Measurements from ENCODE around the gene RAP1GAP2. TPM values are rescaled to one million over a fixed set of nuclear protein-coding genes. Genes with fewer than 3 reads are reported as not detected.

RAP1GAP2 gene
- total RNA-seq, 1 donor from 2014 or later: 10.4 TPM

DNA sequence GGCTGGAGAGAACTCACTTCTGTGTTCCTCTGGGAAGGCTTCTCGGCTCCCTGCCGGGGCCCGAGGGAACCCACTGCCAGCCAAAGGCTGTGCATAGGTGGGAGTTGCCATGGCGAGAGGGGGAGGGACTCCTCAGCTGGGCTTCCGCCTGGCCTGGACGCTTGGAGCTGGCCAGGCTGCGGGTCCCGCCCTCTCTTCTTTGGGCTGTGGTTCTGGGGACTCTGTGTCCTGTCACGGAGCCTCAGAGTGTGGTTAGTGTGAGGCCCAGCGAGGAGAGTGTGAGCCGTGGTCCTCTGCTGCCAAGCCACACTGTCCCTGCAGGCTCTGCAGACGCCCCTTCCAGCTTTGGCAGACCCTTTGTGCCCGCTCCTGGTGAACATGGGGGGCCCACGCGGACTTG is 144.1 kb downstream of the RAP1GAP2 start:
- DNase-seq (ENCODE audit: low spot score): no peak

DNA sequence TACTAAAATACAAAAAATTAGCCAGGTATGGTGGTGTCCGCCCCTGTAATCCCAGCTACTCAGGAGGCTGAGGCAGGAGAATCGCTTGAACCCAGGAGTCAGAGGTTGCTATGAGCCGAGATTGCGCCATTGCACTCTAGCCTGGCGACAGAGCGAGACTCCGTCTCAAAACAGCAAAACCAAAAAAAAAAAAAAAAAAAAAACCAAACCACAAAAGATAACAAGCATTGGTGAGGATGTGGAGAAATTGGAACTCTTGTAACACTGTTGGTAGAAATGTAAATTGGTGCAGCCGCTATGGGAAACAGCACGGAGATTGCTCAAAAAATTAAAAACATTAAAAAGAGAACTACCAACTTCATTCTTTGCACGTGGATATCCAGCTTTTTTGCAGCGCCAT is 147.7 kb downstream of the RAP1GAP2 start:
- DNase-seq (ENCODE audit: low spot score): no peak

GRCh38 chr17:2945299-2945698 is 149.1 kb downstream of the RAP1GAP2 start:
- no peak for DNase-seq (ENCODE audit: low spot score)

- DNase-seq (ENCODE audit: low spot score): no peak
These were observed 149.9 kb downstream of the RAP1GAP2 start for GRCh38 chr17:2946144-2946543.

DNA sequence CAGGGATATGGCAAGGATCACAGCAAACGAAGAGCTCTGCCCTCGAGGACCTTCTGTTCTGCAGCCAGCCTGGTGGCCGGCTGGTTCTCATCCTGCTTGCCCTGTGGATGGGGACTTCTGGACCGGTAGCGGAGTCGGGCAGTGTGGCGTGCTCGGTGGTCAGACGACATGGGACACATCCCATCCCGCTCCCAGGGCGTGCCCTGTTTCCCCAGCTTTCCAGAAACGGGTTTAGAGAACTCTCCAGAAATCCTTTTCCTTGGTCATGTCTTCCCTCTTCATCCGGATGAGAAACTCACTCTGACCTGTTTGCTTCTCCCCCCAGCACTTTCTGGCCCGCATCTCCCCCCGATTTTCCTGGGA is 151.3 kb downstream of the RAP1GAP2 start:
- DNase-seq (ENCODE audit: low spot score): peak; percentile 73

GRCh38 chr17:2947996-2948550 is 151.8 kb downstream of the RAP1GAP2 start:
- DNase-seq (ENCODE audit: low spot score): peak; percentile 43

DNA sequence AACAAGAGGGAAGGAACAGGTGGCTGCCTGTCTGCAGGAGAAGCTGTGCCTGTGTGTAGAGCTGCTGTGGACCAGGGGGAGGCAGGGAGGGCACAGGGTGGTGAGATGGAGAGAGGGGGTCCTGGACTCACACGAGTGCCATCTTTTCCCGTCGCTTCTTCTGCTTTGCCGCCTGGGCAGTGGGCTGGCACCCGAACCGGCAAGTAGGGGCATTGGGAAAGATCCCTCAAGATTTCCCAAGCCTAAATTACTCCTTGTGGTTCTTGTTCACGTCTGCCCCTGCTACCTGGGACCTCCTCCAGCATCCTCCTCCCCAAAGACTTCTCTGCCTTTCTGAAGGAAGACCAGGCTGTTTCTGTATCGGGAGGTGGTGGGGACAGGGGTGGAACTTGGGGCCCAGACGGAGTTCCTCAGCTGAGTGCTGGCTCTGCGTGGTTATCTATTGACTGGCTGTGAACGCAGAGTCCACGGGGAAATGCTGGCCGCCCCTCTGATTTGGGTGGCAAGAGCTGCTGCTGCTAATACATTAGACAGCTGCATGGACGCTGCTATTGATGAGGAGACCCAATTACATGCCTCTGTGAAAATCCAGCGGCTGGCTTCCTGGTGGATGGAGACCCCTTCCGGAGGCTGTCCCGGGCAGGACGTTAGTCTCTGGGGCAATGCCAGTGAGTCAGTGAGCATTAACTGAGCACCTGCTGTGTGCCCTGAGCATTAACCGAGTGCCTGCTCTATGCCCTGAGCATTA is 152.7 kb downstream of the RAP1GAP2 start:
- peak; percentile 73 for DNase-seq (ENCODE audit: low spot score)

DNA sequence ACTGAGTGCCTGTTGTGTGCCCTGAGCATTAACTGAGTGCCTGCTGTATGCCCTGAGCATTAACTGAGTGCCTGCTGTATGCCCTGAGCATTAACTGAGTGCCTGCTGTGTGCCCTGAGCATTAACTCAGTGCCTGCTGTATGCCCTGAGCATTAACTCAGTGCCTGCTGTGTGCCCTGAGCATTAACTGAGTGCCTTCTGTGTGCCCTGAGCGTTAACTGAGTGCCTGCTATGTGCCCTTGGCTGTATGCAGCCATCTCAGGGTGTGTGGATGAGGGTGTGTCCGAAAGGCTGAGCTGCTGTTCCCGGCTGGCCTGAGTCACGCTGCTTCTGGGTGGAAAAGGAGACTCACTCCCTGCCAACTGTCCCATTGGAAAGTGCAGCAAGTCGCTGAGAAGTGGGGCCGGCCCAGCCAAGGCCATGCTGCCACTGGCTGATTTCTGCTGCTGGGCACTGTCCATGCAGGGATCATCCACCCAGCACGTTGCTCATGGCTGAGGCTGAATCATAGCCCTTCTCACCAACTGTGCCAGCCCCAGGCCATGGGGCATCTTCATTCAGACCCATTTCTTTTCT is 153.3 kb downstream of the RAP1GAP2 start:
- DNase-seq (ENCODE audit: low spot score): peak; percentile 74

GRCh38 chr17:2950846-2951245 is 154.6 kb downstream of the RAP1GAP2 start:
- peak; percentile 67 for DNase-seq (ENCODE audit: low spot score)

- no peak for DNase-seq (ENCODE audit: low spot score)
These were observed 156.1 kb downstream of the RAP1GAP2 start for GRCh38 chr17:2952174-2952845.

DNA sequence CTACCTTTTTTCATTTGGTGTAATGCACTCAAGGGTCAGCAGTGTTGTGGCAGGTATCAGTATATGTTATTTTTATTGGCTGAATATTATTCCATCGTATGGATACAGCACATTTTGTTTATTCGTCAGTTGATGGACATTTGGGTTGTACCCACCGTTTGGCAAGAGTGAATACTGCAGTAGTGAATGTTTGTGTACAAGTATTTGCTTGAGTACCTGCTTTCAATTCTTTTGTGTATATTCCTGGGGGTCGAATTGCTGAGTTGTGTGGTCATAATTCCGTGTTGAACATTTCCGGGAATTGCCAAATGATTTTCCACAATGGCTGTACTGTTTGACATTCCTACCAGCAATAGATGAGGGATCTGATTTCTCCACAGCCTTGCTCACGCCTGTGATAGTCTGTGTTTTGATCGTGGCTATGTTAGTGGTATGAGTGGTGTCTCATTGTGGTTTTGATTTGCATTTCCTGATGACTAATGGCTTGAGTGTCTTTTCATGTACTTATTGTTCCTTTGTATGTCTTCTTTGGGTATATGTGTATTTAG is 158.7 kb downstream of the RAP1GAP2 start:
- no peak for DNase-seq (ENCODE audit: low spot score)

- DNase-seq (ENCODE audit: low spot score): peak; percentile 72
These were observed 159.8 kb downstream of the RAP1GAP2 start for GRCh38 chr17:2955931-2956582.

DNA sequence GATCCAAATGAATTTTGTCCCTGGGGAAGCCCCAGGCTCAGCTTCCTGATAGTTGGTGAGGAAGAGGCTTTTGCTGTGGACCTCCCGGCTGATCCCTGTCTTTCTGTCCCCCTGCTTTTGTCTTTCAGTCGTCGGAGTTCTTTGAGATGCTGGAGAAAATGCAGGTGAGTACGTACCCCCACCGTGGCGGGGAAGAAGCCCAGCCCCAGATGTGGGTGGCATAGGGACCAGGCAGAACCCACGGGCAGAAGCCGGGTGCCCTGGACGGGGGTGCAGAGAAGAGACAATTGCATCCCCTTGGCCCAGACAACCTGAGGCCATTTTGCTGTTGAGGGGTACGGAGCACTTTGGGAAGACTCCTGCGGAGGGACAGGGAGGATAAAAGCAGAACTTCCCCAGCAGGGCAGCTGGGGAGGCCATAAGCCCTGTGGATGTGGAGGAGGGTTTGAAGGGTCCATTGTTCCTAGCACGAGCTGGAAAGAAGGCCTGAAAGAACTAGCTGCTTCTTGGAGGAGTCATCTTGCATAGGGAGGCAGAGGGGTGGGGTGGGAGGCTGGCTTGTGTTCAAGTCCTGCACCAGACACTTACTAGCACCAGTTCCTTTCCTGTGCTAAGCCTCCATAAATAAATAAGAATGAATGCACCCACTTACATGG is 161.5 kb downstream of the RAP1GAP2 start:
- peak; percentile 39 for DNase-seq (ENCODE audit: low spot score)

DNA sequence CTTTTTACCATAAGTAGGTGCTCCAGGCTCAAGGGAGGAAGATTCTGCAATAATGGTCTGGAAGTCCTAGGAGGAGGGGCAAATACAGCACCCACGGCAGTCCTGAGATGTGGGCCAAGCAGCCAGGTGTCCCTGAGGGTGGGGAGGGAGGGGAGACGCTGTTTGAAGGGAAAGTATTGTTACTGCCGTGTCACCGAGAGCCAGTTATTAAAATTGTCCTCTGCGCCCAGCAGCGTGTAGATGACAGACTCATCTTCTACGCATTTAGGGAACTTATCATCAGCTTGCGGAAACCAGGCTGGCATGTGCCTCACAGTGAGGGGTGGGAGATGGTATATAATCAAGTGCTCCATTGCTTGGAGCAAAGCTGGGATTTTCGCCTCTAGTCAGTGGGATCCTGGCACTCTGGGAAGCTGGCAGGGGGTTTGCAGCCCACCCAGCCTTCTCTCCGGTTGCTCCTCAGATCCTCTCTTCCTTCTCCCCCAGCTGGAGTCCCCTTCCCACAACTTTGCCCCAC is 162.5 kb downstream of the RAP1GAP2 start:
- DNase-seq (ENCODE audit: low spot score): no peak

- DNase-seq (ENCODE audit: low spot score): peak; percentile 81
These were observed 163.3 kb downstream of the RAP1GAP2 start for GRCh38 chr17:2959371-2960130.

- DNase-seq (ENCODE audit: low spot score): no peak
These were observed 165.2 kb downstream of the RAP1GAP2 start for GRCh38 chr17:2961446-2961845.

- DNase-seq (ENCODE audit: low spot score): no peak
These were observed 166.0 kb downstream of the RAP1GAP2 start for GRCh38 chr17:2962236-2962635.

DNA sequence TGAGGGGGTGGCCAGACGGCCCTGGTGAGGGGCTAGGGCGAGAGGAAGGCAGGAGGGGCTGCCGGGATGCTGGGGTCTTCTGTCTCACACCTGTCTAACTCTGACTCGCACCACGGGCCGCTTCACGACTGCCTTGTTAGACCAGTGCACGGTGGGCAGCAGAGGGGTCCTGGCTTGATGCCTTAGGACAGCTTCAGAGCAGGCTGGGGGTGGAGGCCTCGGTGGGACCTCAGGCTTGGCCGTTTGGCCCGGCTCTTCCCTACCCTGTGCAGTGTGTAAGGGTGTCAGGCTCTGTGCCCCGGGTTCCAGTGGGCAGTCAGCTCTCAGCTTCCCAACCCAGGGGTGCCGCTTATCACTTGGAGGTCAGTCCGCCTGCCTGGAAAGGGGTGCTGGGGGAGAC is 166.5 kb downstream of the RAP1GAP2 start:
- peak; percentile 69 for DNase-seq (ENCODE audit: low spot score)

GRCh38 chr17:2963332-2964027 is 167.2 kb downstream of the RAP1GAP2 start:
- DNase-seq (ENCODE audit: low spot score): peak; percentile 76

All from mesenteric fat pad (tissue), 1 donor.